Measurements from ENCODE around the gene TPCN1.

Gene TPCN1

GRCh38 chr12:113216027-113216426, 5.2 kb upstream of the TPCN1 start:
- no peak for TF ChIP-seq JUND (IDR thresholded peaks at IDR 0.05; ENCODE audit: low read depth)
- DNase-seq (ENCODE audit: low read depth in 1 of 2, low spot score in 1 of 2) = no peak
- in situ Hi-C loops (cut with HindIII; ENCODE audit: low pct_unique_long_range_greater_than_20kb, low sequenced_read_pairs) = no loop called here

- in situ Hi-C loops (cut with HindIII; ENCODE audit: low pct_unique_long_range_greater_than_20kb, low sequenced_read_pairs) = no loop called here
- peak in 1 of 2 experiments; percentile 43 for DNase-seq (ENCODE audit: low read depth in 1 of 2, low spot score in 1 of 2)
- TF ChIP-seq JUND (IDR thresholded peaks at IDR 0.05; ENCODE audit: low read depth) = no peak
Measured at GRCh38 chr12:113220593-113221180, 577 bp upstream of the TPCN1 start.

DNA sequence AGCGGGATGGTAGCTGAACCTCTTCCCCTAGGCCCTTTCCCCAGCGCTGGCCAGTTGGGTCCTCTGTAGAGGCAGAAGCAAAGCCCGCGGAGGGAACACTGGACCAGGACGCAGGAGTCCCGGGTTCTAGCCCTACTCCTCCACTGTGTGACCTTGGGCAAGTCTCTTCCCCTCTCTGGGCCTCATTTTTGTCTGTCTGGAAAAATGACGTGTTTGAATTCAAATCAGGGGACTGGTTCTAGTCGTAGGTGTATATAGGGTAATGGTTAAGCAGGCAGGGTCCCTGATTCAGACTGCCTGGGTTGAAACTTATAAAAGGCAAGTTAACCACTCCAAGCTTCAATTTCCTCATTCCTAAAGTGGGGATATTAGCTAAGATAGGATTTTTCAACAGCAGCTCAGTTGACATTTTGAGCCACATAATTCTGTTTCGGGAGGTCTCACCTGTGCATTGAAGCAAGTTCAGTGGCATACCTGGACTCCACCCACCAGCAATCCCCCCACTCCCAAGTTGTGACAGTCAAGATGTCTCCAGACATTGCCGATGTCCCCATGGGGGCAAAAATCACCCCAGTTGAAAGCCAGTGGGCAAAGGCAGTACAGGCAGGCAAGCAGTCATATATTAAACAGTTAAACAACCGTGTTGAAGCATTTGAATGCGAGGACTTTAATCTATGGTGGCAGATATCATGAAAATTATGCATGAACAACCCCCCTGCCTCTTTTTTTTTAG, 899 bp downstream of the TPCN1 start:
- no peak for DNase-seq (ENCODE audit: low read depth in 1 of 2, low spot score in 1 of 2)
- in situ Hi-C loops (cut with HindIII; ENCODE audit: low pct_unique_long_range_greater_than_20kb, low sequenced_read_pairs) = no loop called here
- TF ChIP-seq JUND (IDR thresholded peaks at IDR 0.05; ENCODE audit: low read depth) = no peak

DNA sequence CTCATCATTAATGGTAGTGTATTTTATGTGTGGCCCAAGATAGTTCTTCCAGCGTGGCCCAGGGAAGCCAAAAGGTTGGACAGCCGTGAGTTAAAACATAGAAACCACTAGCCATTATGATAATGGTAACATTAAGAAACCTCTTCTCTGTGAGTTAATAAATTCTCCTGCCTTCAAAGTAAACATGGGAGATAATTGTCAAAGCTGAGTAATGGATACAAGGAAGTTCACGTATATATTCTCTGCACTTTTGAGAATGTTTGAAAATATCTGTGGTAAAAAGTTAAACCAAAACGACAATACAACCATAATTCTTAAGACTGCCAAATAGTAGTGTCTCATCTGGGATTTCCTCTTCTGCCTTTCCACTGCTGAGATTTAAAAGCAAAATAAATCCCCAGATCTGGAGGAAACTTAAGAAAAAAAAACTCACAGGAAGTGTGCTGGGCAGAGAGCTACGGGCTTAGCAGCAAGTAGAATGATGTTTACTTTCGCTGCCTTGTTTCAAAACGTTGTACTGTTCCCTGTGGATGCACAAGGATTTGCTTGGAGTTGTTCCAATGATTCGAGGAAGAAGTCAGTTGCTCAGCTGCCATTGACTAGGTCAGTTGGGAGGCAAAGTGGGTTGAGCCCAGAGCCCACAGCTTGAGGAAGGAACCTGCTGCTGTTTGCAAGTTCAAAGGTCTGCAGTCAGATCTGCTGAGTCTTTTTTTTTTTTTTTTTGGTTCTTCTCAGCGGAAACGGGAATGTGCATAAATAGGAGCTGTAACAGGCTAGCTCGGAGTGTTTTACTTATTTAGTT, 1.7 kb downstream of the TPCN1 start:
- peak; percentile 67 to 87 for DNase-seq (ENCODE audit: low read depth in 1 of 2, low spot score in 1 of 2)
- no peak for TF ChIP-seq JUND (IDR thresholded peaks at IDR 0.05; ENCODE audit: low read depth)
- in situ Hi-C loops (cut with HindIII; ENCODE audit: low pct_unique_long_range_greater_than_20kb, low sequenced_read_pairs) = no loop called here

- in situ Hi-C loops (cut with HindIII; ENCODE audit: low pct_unique_long_range_greater_than_20kb, low sequenced_read_pairs) = no loop called here
- no peak for TF ChIP-seq JUND (IDR thresholded peaks at IDR 0.05; ENCODE audit: low read depth)
- DNase-seq (ENCODE audit: low read depth in 1 of 2, low spot score in 1 of 2) = no peak
Measured at GRCh38 chr12:113224955-113225354, 3.7 kb downstream of the TPCN1 start.

- no peak for DNase-seq (ENCODE audit: low read depth in 1 of 2, low spot score in 1 of 2)
- in situ Hi-C loops (cut with HindIII; ENCODE audit: low pct_unique_long_range_greater_than_20kb, low sequenced_read_pairs) = no loop called here
- no peak for TF ChIP-seq JUND (IDR thresholded peaks at IDR 0.05; ENCODE audit: low read depth)
Measured at GRCh38 chr12:113226696-113227568, 5.7 kb downstream of the TPCN1 start.

- in situ Hi-C loops (cut with HindIII; ENCODE audit: low pct_unique_long_range_greater_than_20kb, low sequenced_read_pairs) = no loop called here
- no peak for TF ChIP-seq JUND (IDR thresholded peaks at IDR 0.05; ENCODE audit: low read depth)
- DNase-seq (ENCODE audit: low read depth in 1 of 2, low spot score in 1 of 2) = no peak
Measured at GRCh38 chr12:113227686-113228391, 6.6 kb downstream of the TPCN1 start.

DNA sequence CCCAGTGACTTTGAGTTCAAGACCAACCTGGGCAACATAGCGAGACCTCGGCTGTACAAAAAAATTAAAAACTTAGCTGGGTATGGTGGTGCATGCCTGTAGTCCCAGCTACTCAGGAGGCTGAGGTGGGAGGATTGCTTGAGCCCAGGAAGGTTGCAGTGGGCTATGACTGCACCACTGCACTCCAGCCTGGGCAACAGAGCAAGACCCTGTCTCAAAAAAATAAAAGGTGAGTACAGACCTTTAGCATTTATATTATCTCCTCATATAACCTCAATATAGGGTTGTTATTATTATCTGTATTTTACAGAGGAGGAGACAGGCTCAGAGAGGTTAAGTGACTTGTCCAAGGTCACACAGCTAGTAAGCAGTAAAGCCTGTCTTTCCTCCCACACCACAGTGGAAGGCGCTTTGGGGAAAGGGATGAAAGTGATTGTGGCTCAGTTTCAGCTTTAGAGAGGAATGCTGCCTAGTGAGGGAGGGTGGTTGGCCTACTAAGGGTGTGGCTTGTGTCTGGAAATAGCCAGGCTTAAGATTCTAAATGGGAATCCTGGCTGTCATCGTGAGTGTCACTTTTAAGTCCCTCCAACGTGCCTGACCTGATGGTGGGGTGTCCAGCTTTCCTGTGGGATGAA, 7.2 kb downstream of the TPCN1 start:
- no peak for TF ChIP-seq JUND (IDR thresholded peaks at IDR 0.05; ENCODE audit: low read depth)
- in situ Hi-C loops (cut with HindIII; ENCODE audit: low pct_unique_long_range_greater_than_20kb, low sequenced_read_pairs) = no loop called here
- DNase-seq (ENCODE audit: low read depth in 1 of 2, low spot score in 1 of 2) = peak in 1 of 2 experiments; percentile 36

- TF ChIP-seq JUND (IDR thresholded peaks at IDR 0.05; ENCODE audit: low read depth) = no peak
- in situ Hi-C loops (cut with HindIII; ENCODE audit: low pct_unique_long_range_greater_than_20kb, low sequenced_read_pairs) = no loop called here
- DNase-seq (ENCODE audit: low read depth in 1 of 2, low spot score in 1 of 2) = no peak
Measured at GRCh38 chr12:113230315-113231234, 9.3 kb downstream of the TPCN1 start.

- no peak for DNase-seq (ENCODE audit: low read depth in 1 of 2, low spot score in 1 of 2)
- TF ChIP-seq JUND (IDR thresholded peaks at IDR 0.05; ENCODE audit: low read depth) = no peak
- in situ Hi-C loops (cut with HindIII; ENCODE audit: low pct_unique_long_range_greater_than_20kb, low sequenced_read_pairs) = no loop called here
Measured at GRCh38 chr12:113231235-113232088, 10.2 kb downstream of the TPCN1 start.

All from T47D (cell line).